K562 (cell line): ENCODE data around the gene RNU1-2. TPM values are rescaled to one million over a fixed set of nuclear protein-coding genes. Genes with fewer than 3 reads are reported as not detected.

ENCODE experiments used
- ATF4 ChIP-seq: fragments of 450-650 bp; formaldehyde crosslinking; IDR thresholded peaks from 2 replicates; pipeline ENCODE4 v1.4.0; 2022; ENCODE audit warnings: mild to moderate bottlenecking, moderate library complexity
- CBX2 ChIP-seq: fragments of 200-600 bp; sonication (generic); IDR thresholded peaks from one replicate; pipeline ENCODE4 v1.6.1; 2012; ENCODE audit warnings: mild to moderate bottlenecking, low read length, inconsistent platforms; ENCODE audit not compliant: insufficient read depth, poor library complexity, severe bottlenecking
- GABPA ChIP-seq: fragments of 200-800 bp; sonication (Bioruptor generic); conservative IDR thresholded peaks from 2 replicates; pipeline ENCODE4 v1.6.1; 2016; ENCODE audit warnings: low read depth, missing genetic modification characterization, missing compliant biosample characterization
- HNRNPUL1 ChIP-seq: fragments of 200-400 bp; formaldehyde crosslinking; IDR thresholded peaks from 2 replicates; pipeline ENCODE4 v1.6.1; 2017; ENCODE audit warnings: low read length
- KLF1 ChIP-seq: fragments of 450-650 bp; IDR thresholded peaks from 2 replicates; pipeline ENCODE4 v1.6.1; 2016; ENCODE audit warnings: missing genetic modification characterization, missing compliant biosample characterization
- NR3C1 ChIP-seq: sonication (generic); formaldehyde crosslinking; IDR thresholded peaks from 2 replicates; pipeline ENCODE4 v1.8.1; 2022; ENCODE audit warnings: missing genetic modification reagents
- THRAP3 ChIP-seq: fragments of 450-650 bp; IDR thresholded peaks from 2 replicates; pipeline ENCODE4 v1.6.1; 2016; ENCODE audit warnings: mild to moderate bottlenecking, inconsistent platforms, borderline replicate concordance
- XRCC4 ChIP-seq: IDR thresholded peaks from one replicate; pipeline ENCODE4 v1.6.1; 2011; ENCODE audit not compliant: insufficient read depth, insufficient read length; ENCODE audit errors: extremely low read depth
- ZNF76 ChIP-seq: fragments of 250-450 bp; sonication (Bioruptor Pico); IDR thresholded peaks from 2 replicates; pipeline ENCODE4 v1.4.0; 2020; ENCODE audit warnings: mild to moderate bottlenecking, moderate library complexity, borderline replicate concordance
- polyA plus RNA-seq, 8 experiments: library from polyadenylated mRNA; depleted of rRNA in 4 of 8; stranded (reverse) in 5 of 8; unstranded in 3 of 8; fragments of >200 nt; fragmentation: Nextera tagmentation in 2 of 8; fragmentation: Illumina TruSeq in 1 of 8; extraction: Ambion mirVana in 2 of 8; extraction: Trizol in 1 of 8; gene quantifications; 2 replicates each; pipeline versions ENCODE4 v1.2.1 to v1.2.3, GENCODE V29; 2011 to 2014; ENCODE audit warnings: inconsistent platforms in 1 of 8, missing spikeins in 1 of 8
- total RNA-seq, 7 experiments: library from RNA; depleted of rRNA in 6 of 7; stranded (reverse); fragments of >200 nt in 6 of 7; fragmentation: Illumina TruSeq in 2 of 7; extraction: Trizol in 2 of 7; gene quantifications; 2 replicates each; pipeline versions ENCODE4 v1.2.1 to v1.2.3, GENCODE V29; 2011 to 2021; ENCODE audit warnings: low replicate concordance in 1 of 7
- TF ChIP-seq, protein P1 (sequence below): conservative IDR thresholded peaks from 2 replicates; pipeline ENCODE4 v1.6.1; 2011; ENCODE audit warnings: low read depth, mild to moderate bottlenecking, low read length; ENCODE audit not compliant: control insufficient read depth
- TF ChIP-seq, protein P2 (sequence below): fragments of 450-650 bp; IDR thresholded peaks from 2 replicates; pipeline ENCODE4 v1.6.1; 2016; ENCODE audit warnings: mild to moderate bottlenecking, moderate library complexity

RNU1-2 gene
- total and polyA plus RNA-seq, 9 of the 15 experiments (the other 6 are each of a cell fraction or from before 2014, with no cell fraction given), result under 0.01 to 32,823 (median 2,538) TPM; not detected in 4

DNA sequence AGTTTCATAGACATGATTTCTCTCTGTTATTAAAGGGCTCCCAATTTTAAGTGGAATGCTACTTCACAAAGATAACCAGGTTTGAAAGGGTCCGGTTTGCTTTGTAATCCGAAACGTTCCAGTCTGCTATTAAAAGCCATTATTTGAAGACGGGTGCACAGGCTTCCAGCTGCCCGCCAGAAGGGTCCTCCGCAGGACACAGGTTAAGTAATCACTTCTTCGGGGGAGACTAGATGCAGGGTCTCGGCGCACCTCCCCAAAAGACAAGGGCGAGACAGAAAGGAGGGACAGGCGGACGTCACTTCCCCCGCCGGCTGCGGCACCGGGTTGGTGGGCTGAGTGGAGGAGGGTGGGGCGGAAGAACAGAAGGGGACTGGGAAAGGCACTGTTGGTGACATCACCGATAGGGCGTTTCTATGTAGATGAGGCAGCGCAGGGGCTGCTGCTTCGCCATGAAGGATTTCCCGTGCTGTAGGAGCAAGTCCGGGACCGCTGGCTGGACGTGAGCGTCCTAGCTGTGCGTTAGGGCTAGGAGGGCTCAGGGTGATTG is 8.9 kb downstream of the RNU1-2 start (continued):
- TF ChIP-seq, protein P1, sequence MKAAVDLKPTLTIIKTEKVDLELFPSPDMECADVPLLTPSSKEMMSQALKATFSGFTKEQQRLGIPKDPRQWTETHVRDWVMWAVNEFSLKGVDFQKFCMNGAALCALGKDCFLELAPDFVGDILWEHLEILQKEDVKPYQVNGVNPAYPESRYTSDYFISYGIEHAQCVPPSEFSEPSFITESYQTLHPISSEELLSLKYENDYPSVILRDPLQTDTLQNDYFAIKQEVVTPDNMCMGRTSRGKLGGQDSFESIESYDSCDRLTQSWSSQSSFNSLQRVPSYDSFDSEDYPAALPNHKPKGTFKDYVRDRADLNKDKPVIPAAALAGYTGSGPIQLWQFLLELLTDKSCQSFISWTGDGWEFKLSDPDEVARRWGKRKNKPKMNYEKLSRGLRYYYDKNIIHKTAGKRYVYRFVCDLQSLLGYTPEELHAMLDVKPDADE, result no peak
- TF ChIP-seq KLF1 (tag), result peak; percentile 96
- no peak for TF ChIP-seq NR3C1
- peak; percentile 95 for TF ChIP-seq GABPA
- no peak for TF ChIP-seq THRAP3
- TF ChIP-seq, protein P2, sequence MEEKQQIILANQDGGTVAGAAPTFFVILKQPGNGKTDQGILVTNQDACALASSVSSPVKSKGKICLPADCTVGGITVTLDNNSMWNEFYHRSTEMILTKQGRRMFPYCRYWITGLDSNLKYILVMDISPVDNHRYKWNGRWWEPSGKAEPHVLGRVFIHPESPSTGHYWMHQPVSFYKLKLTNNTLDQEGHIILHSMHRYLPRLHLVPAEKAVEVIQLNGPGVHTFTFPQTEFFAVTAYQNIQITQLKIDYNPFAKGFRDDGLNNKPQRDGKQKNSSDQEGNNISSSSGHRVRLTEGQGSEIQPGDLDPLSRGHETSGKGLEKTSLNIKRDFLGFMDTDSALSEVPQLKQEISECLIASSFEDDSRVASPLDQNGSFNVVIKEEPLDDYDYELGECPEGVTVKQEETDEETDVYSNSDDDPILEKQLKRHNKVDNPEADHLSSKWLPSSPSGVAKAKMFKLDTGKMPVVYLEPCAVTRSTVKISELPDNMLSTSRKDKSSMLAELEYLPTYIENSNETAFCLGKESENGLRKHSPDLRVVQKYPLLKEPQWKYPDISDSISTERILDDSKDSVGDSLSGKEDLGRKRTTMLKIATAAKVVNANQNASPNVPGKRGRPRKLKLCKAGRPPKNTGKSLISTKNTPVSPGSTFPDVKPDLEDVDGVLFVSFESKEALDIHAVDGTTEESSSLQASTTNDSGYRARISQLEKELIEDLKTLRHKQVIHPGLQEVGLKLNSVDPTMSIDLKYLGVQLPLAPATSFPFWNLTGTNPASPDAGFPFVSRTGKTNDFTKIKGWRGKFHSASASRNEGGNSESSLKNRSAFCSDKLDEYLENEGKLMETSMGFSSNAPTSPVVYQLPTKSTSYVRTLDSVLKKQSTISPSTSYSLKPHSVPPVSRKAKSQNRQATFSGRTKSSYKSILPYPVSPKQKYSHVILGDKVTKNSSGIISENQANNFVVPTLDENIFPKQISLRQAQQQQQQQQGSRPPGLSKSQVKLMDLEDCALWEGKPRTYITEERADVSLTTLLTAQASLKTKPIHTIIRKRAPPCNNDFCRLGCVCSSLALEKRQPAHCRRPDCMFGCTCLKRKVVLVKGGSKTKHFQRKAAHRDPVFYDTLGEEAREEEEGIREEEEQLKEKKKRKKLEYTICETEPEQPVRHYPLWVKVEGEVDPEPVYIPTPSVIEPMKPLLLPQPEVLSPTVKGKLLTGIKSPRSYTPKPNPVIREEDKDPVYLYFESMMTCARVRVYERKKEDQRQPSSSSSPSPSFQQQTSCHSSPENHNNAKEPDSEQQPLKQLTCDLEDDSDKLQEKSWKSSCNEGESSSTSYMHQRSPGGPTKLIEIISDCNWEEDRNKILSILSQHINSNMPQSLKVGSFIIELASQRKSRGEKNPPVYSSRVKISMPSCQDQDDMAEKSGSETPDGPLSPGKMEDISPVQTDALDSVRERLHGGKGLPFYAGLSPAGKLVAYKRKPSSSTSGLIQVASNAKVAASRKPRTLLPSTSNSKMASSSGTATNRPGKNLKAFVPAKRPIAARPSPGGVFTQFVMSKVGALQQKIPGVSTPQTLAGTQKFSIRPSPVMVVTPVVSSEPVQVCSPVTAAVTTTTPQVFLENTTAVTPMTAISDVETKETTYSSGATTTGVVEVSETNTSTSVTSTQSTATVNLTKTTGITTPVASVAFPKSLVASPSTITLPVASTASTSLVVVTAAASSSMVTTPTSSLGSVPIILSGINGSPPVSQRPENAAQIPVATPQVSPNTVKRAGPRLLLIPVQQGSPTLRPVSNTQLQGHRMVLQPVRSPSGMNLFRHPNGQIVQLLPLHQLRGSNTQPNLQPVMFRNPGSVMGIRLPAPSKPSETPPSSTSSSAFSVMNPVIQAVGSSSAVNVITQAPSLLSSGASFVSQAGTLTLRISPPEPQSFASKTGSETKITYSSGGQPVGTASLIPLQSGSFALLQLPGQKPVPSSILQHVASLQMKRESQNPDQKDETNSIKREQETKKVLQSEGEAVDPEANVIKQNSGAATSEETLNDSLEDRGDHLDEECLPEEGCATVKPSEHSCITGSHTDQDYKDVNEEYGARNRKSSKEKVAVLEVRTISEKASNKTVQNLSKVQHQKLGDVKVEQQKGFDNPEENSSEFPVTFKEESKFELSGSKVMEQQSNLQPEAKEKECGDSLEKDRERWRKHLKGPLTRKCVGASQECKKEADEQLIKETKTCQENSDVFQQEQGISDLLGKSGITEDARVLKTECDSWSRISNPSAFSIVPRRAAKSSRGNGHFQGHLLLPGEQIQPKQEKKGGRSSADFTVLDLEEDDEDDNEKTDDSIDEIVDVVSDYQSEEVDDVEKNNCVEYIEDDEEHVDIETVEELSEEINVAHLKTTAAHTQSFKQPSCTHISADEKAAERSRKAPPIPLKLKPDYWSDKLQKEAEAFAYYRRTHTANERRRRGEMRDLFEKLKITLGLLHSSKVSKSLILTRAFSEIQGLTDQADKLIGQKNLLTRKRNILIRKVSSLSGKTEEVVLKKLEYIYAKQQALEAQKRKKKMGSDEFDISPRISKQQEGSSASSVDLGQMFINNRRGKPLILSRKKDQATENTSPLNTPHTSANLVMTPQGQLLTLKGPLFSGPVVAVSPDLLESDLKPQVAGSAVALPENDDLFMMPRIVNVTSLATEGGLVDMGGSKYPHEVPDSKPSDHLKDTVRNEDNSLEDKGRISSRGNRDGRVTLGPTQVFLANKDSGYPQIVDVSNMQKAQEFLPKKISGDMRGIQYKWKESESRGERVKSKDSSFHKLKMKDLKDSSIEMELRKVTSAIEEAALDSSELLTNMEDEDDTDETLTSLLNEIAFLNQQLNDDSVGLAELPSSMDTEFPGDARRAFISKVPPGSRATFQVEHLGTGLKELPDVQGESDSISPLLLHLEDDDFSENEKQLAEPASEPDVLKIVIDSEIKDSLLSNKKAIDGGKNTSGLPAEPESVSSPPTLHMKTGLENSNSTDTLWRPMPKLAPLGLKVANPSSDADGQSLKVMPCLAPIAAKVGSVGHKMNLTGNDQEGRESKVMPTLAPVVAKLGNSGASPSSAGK, result peak; percentile 42; the same call in 1 of the 2 replicates
- 0 out of 2 replicates have a peak, but pooled peaks have one; percentile 39 for TF ChIP-seq ATF4
- TF ChIP-seq ZNF76 (CRISPR knock-in tag), result peak; percentile 31; the same call in 1 of the 2 replicates
- TF ChIP-seq CBX2, result no peak
- TF ChIP-seq HNRNPUL1, result no peak
- TF ChIP-seq XRCC4, result no peak
